Measurements from ENCODE around the gene KTI12. TPM values are rescaled to one million over a fixed set of nuclear protein-coding genes. Genes with fewer than 3 reads are reported as not detected.

KTI12 gene
- polyA plus RNA-seq, 1 donor, result 6.2 TPM

GRCh38 chr1:51989582-51990477 lies 43.8 kb downstream of the KTI12 start:
- no peak for DNase-seq

GRCh38 chr1:51988254-51988653 lies 45.4 kb downstream of the KTI12 start:
- DNase-seq, result no peak

GRCh38 chr1:51986718-51987117 lies 46.9 kb downstream of the KTI12 start:
- DNase-seq, result no peak

GRCh38 chr1:51982161-51982560 lies 51.4 kb downstream of the KTI12 start:
- no peak for DNase-seq

Other genes with a start within 250 kb of the KTI12 start
- gene NRDC, start 155.1 kb downstream of the KTI12 start, polyA plus RNA-seq (ENCODE audit: insufficient read length), result 198 TPM
- 7.3 TPM for gene RAB3B, start 43.1 kb downstream of the KTI12 start, polyA plus RNA-seq (ENCODE audit: insufficient read length)
- 74.3 TPM for gene TXNDC12, start 21.4 kb upstream of the KTI12 start, polyA plus RNA-seq (ENCODE audit: insufficient read length)
- 85.6 TPM for gene BTF3L4, start 22.5 kb upstream of the KTI12 start, polyA plus RNA-seq (ENCODE audit: insufficient read length)
- gene ZFYVE9, start 108.3 kb upstream of the KTI12 start, polyA plus RNA-seq (ENCODE audit: insufficient read length), result 40.2 TPM

Data from left kidney (tissue), 2 donors.